Measurements from ENCODE around the gene FAXC.

The FAXC gene

DNA sequence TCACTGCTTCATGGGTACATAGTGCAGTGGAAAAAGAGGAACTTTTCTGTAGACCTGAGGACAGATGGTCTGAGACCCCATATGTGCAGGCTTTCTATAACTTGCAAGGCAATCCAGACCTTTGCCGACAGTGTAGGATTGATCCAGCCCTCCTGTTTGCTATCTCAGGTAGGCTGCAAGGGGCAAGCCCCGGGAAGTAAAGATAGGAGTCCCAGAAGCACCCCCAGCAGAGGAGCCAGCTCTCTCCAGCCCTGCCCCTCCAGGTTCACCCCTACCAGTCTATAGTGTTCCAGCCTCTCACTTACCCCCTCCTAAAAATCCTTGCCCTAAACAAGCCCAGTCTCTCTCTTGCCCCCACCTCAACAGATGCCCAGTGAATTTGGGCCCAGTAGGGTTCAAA, 96.2 kb downstream of the FAXC start:
- no peak overlapping the region for H3K9ac ChIP-seq (ENCODE audit: low read length)
- H3K4me1 ChIP-seq (ENCODE audit: control insufficient read depth, insufficient read depth, low read length), result no peaks in the 10 kb centered on the region
- H3K27me3 ChIP-seq (ENCODE audit: control insufficient read depth, insufficient read depth, low read length), result peaks cover 3% of the 10 kb centered on the region; the same call in 1 of the 2 replicates
- H3K4me3 ChIP-seq (ENCODE audit: low read depth, low read length), result no peak overlapping the region
- no peak overlapping the region for H3K27ac ChIP-seq (ENCODE audit: low read depth, low read length)
- no peaks in the 10 kb centered on the region for H3K36me3 ChIP-seq (ENCODE audit: control insufficient read depth, insufficient read depth, low read length)
- no peaks in the 10 kb centered on the region for H3K9me3 ChIP-seq (ENCODE audit: control insufficient read depth, insufficient read depth, low read depth, low read length)

DNA sequence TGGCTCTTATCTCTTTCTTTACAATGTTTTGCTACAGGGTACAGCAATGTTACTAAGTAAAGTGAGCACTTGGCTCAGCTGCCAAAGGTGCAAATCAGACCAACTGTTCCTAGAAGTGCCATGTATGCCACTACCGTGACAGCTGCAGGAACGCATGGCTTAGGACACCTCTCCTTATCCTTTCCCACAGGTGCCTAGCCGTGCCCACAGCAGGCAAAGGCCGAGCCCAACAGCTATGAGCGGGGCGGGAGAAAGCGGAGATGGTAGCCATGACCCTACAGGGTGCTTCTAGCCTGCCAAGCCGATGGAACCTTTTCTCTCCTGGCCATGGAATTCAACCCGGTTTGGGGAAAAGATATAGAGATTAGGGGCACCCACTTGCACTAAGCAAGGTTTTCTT, 97.1 kb downstream of the FAXC start:
- no peak overlapping the region for H3K4me3 ChIP-seq (ENCODE audit: low read depth, low read length)
- no peaks in the 10 kb centered on the region for H3K36me3 ChIP-seq (ENCODE audit: control insufficient read depth, insufficient read depth, low read length)
- no peak overlapping the region for H3K9ac ChIP-seq (ENCODE audit: low read length)
- no peaks in the 10 kb centered on the region for H3K4me1 ChIP-seq (ENCODE audit: control insufficient read depth, insufficient read depth, low read length)
- no peak overlapping the region for H3K27ac ChIP-seq (ENCODE audit: low read depth, low read length)
- no peaks in the 10 kb centered on the region for H3K9me3 ChIP-seq (ENCODE audit: control insufficient read depth, insufficient read depth, low read depth, low read length)
- H3K27me3 ChIP-seq (ENCODE audit: control insufficient read depth, insufficient read depth, low read length), result peaks cover 3% of the 10 kb centered on the region; the same call in 1 of the 2 replicates

DNA sequence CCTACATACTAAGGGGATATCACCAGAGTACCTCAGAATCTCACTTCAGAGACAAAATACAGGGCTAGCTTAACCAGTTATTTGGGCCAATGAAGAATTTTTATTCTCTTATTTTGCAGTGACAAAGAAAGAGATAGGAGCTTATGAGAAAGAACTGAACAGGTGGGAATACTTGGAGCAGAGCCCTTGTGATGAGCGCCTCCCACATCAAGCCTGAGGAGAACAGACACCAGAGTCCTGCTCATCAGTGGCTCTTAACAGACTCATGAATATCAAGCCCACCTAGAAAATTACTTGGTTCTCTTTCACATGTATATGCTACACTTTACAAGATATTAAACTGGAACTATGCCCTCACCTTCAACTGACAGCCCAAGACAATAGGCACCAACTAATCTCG, 99.0 kb downstream of the FAXC start:
- H3K4me3 ChIP-seq (ENCODE audit: low read depth, low read length), result no peak overlapping the region
- H3K27ac ChIP-seq (ENCODE audit: low read depth, low read length), result no peak overlapping the region
- H3K9ac ChIP-seq (ENCODE audit: low read length), result no peak overlapping the region
- no peaks in the 10 kb centered on the region for H3K4me1 ChIP-seq (ENCODE audit: control insufficient read depth, insufficient read depth, low read length)
- peaks cover 3% of the 10 kb centered on the region; the same call in 1 of the 2 replicates for H3K27me3 ChIP-seq (ENCODE audit: control insufficient read depth, insufficient read depth, low read length)
- H3K36me3 ChIP-seq (ENCODE audit: control insufficient read depth, insufficient read depth, low read length), result no peaks in the 10 kb centered on the region
- no peaks in the 10 kb centered on the region for H3K9me3 ChIP-seq (ENCODE audit: control insufficient read depth, insufficient read depth, low read depth, low read length)

DNA sequence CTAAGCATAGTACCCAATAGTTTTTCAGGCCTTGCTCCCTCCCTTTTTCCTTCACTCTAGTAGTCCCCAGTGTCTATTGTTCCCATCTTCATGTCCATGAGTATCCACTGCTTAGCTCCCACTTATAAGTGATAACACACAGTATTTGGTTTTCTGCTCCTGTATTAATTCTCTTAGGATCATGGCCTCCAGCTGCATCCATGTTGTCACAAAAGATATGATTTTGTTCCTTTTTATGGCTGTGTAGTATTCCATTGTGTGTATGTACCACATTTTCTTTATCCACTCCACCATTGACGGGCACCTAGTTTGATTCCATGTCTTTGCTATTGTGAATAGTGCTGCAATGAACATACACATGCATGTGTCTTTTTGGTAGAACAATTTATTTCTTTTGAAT, 102.9 kb downstream of the FAXC start:
- Histone ChIP-seq H3K4me1 (ENCODE audit: control insufficient read depth, insufficient read depth, low read length) (no peaks in the 10 kb centered on the region), H3K4me3 (ENCODE audit: low read depth, low read length) (no peak overlapping the region), H3K9me3 (ENCODE audit: control insufficient read depth, insufficient read depth, low read depth, low read length) (no peaks in the 10 kb centered on the region), H3K27ac (ENCODE audit: low read depth, low read length) (no peak overlapping the region), H3K9ac (ENCODE audit: low read length) (no peak overlapping the region), H3K27me3 (ENCODE audit: control insufficient read depth, insufficient read depth, low read length) (peaks cover 3% of the 10 kb centered on the region; the same call in 1 of the 2 replicates), H3K36me3 (ENCODE audit: control insufficient read depth, insufficient read depth, low read length) (no peaks in the 10 kb centered on the region)

DNA sequence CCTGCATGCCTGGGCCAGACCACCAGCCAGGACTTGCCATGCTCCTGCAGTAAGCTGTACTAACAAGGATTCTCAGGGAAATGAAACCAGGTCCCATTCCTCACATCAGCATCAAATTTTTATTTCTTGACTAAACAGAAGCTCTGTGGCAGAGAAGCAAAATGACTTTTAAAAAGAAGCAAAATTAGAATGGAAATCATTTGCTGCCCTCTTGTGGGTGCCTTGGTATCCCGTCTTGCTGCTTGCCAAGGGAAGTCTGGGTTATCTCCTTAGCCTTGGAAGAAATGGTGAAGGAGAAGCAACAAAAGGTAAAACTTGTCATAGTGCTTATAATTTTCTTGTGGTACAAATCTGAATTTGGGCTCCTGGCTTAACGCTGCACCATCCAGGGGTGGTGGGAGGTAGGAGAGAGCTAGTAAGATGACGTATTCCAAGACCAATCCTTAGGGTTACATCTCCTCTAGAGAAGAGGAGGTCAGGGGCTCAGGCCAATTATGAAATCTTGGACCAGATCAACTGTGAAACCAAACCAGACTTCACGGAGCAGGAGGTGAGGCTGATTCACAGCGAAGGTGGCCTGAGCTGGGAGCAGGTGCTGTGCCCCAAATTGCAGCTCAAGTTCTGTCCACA, 107.5 kb downstream of the FAXC start:
- Histone ChIP-seq H3K4me1 (ENCODE audit: control insufficient read depth, insufficient read depth, low read length) (no peaks in the 10 kb centered on the region), H3K27me3 (ENCODE audit: control insufficient read depth, insufficient read depth, low read length) (no peaks in the 10 kb centered on the region), H3K27ac (ENCODE audit: low read depth, low read length) (no peak overlapping the region), H3K9me3 (ENCODE audit: control insufficient read depth, insufficient read depth, low read depth, low read length) (no peaks in the 10 kb centered on the region), H3K36me3 (ENCODE audit: control insufficient read depth, insufficient read depth, low read length) (no peaks in the 10 kb centered on the region), H3K9ac (ENCODE audit: low read length) (no peak overlapping the region), H3K4me3 (ENCODE audit: low read depth, low read length) (no peak overlapping the region)

- Histone ChIP-seq H3K27me3 (ENCODE audit: control insufficient read depth, insufficient read depth, low read length) (peaks cover 3% of the 10 kb centered on the region; the same call in 1 of the 2 replicates), H3K4me1 (ENCODE audit: control insufficient read depth, insufficient read depth, low read length) (no peaks in the 10 kb centered on the region), H3K9me3 (ENCODE audit: control insufficient read depth, insufficient read depth, low read depth, low read length) (no peaks in the 10 kb centered on the region), H3K36me3 (ENCODE audit: control insufficient read depth, insufficient read depth, low read length) (no peaks in the 10 kb centered on the region), H3K27ac (ENCODE audit: low read depth, low read length) (no peak overlapping the region), H3K9ac (ENCODE audit: low read length) (no peak overlapping the region), H3K4me3 (ENCODE audit: low read depth, low read length) (no peak overlapping the region)
Observed at GRCh38 chr6:99236010-99236409, 113.5 kb downstream of the FAXC start.

- H3K27ac ChIP-seq (ENCODE audit: low read depth, low read length), result no peak overlapping the region
- no peak overlapping the region for H3K9ac ChIP-seq (ENCODE audit: low read length)
- peaks cover 3% of the 10 kb centered on the region; the same call in 1 of the 2 replicates for H3K27me3 ChIP-seq (ENCODE audit: control insufficient read depth, insufficient read depth, low read length)
- H3K4me3 ChIP-seq (ENCODE audit: low read depth, low read length), result no peak overlapping the region
- no peaks in the 10 kb centered on the region for H3K36me3 ChIP-seq (ENCODE audit: control insufficient read depth, insufficient read depth, low read length)
- H3K9me3 ChIP-seq (ENCODE audit: control insufficient read depth, insufficient read depth, low read depth, low read length), result no peaks in the 10 kb centered on the region
- H3K4me1 ChIP-seq (ENCODE audit: control insufficient read depth, insufficient read depth, low read length), result no peaks in the 10 kb centered on the region
Observed at GRCh38 chr6:99233219-99233618, 116.3 kb downstream of the FAXC start.

- Histone ChIP-seq H3K9ac (ENCODE audit: low read length) (no peak overlapping the region), H3K4me3 (ENCODE audit: low read depth, low read length) (no peak overlapping the region), H3K9me3 (ENCODE audit: control insufficient read depth, insufficient read depth, low read depth, low read length) (no peaks in the 10 kb centered on the region), H3K27ac (ENCODE audit: low read depth, low read length) (no peak overlapping the region), H3K4me1 (ENCODE audit: control insufficient read depth, insufficient read depth, low read length) (no peaks in the 10 kb centered on the region), H3K27me3 (ENCODE audit: control insufficient read depth, insufficient read depth, low read length) (peaks cover 3% of the 10 kb centered on the region; the same call in 1 of the 2 replicates), H3K36me3 (ENCODE audit: control insufficient read depth, insufficient read depth, low read length) (no peaks in the 10 kb centered on the region)
Observed at GRCh38 chr6:99232056-99232455, 117.4 kb downstream of the FAXC start.

GRCh38 chr6:99225172-99225571, 124.3 kb downstream of the FAXC start:
- no peaks in the 10 kb centered on the region for H3K27me3 ChIP-seq (ENCODE audit: control insufficient read depth, insufficient read depth, low read length)
- H3K27ac ChIP-seq (ENCODE audit: low read depth, low read length), result no peak overlapping the region
- H3K4me1 ChIP-seq (ENCODE audit: control insufficient read depth, insufficient read depth, low read length), result peaks cover 2% of the 10 kb centered on the region; the same call in 1 of the 2 replicates
- H3K9me3 ChIP-seq (ENCODE audit: control insufficient read depth, insufficient read depth, low read depth, low read length), result no peaks in the 10 kb centered on the region
- H3K4me3 ChIP-seq (ENCODE audit: low read depth, low read length), result no peak overlapping the region
- no peaks in the 10 kb centered on the region for H3K36me3 ChIP-seq (ENCODE audit: control insufficient read depth, insufficient read depth, low read length)
- H3K9ac ChIP-seq (ENCODE audit: low read length), result no peak overlapping the region
